ENCODE results near the gene CDH15.

- TF ChIP-seq EZH2phosphoT487 (IDR thresholded peaks at IDR 0.05; ENCODE audit: insufficient read depth, low read depth) (no peak), EZH2 (IDR thresholded peaks at IDR 0.05; ENCODE audit: insufficient read depth, poor library complexity, severe bottlenecking) (no peak)
Measured at GRCh38 chr16:89130448-89130847, 41.1 kb upstream of the CDH15 start.
